GM06990 (cell line): ENCODE measurements around the gene OR8G5.

ENCODE experiments used
- DNase-seq: peaks from one replicate; pipeline ENCODE4 v3.0.0-alpha.2; 2011; ENCODE audit not compliant: insufficient read length; ENCODE audit errors: extremely low read depth
- H3K27me3 ChIP-seq: replicated peaks from 2 replicates; pipeline ENCODE4 v1.6.0; 2011; ENCODE audit warnings: low read length; ENCODE audit not compliant: control insufficient read depth, insufficient read depth
- H3K36me3 ChIP-seq: 2 replicates; pipeline ENCODE4 v1.5.1; 2011; ENCODE audit warnings: low read length; ENCODE audit not compliant: control insufficient read depth, insufficient read depth
- H3K4me3 ChIP-seq: replicated peaks from 2 replicates; pipeline ENCODE4 v1.5.1; 2011; ENCODE audit warnings: low read depth, mild to moderate bottlenecking, control low read depth, low read length
- TF ChIP-seq, protein P1 (sequence below): IDR thresholded peaks from 2 replicates; pipeline ENCODE4 v1.5.1; 2011; ENCODE audit warnings: low read length, control low read depth, mild to moderate bottlenecking, inconsistent platforms; ENCODE audit not compliant: insufficient read depth, poor library complexity, severe bottlenecking

OR8G5 gene, protein sequence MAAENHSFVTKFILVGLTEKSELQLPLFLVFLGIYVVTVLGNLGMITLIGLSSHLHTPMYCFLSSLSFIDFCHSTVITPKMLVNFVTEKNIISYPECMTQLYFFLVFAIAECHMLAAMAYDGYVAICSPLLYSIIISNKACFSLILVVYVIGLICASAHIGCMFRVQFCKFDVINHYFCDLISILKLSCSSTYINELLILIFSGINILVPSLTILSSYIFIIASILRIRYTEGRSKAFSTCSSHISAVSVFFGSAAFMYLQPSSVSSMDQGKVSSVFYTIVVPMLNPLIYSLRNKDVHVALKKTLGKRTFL

DNA sequence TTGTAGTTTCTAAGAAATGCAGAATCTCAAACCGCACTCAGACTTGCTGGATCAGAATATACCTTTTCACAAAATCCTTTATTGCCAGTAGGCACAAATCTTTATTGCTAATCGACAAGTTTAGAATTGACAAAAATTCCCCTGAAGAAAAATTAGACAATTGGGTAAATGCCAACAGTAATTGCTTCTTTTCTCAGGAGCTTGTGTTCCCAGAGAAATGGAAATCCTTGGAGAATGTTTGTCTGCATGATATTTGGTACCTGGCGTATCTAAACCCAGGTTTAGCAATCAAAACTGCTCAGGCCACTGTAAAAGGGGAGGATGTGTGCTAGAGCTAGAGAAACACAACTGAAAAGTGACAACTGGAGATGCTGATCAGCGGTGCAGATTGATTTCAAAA lies at the start of gene OR8G5:
OR8G5 (plus strand) TSS at position 301 of the 400 bp plus-strand sequence. CDS start 8,556 bp downstream, outside the sequence.
- H3K27me3 ChIP-seq: no peaks in the 10 kb centered on the region
- no peak for DNase-seq
- no peak within 1 kb of the TSS for H3K4me3 ChIP-seq
- no peaks in the 10 kb centered on the region for H3K36me3 ChIP-seq
- TF ChIP-seq, protein P1, sequence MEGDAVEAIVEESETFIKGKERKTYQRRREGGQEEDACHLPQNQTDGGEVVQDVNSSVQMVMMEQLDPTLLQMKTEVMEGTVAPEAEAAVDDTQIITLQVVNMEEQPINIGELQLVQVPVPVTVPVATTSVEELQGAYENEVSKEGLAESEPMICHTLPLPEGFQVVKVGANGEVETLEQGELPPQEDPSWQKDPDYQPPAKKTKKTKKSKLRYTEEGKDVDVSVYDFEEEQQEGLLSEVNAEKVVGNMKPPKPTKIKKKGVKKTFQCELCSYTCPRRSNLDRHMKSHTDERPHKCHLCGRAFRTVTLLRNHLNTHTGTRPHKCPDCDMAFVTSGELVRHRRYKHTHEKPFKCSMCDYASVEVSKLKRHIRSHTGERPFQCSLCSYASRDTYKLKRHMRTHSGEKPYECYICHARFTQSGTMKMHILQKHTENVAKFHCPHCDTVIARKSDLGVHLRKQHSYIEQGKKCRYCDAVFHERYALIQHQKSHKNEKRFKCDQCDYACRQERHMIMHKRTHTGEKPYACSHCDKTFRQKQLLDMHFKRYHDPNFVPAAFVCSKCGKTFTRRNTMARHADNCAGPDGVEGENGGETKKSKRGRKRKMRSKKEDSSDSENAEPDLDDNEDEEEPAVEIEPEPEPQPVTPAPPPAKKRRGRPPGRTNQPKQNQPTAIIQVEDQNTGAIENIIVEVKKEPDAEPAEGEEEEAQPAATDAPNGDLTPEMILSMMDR: no peak

DNA sequence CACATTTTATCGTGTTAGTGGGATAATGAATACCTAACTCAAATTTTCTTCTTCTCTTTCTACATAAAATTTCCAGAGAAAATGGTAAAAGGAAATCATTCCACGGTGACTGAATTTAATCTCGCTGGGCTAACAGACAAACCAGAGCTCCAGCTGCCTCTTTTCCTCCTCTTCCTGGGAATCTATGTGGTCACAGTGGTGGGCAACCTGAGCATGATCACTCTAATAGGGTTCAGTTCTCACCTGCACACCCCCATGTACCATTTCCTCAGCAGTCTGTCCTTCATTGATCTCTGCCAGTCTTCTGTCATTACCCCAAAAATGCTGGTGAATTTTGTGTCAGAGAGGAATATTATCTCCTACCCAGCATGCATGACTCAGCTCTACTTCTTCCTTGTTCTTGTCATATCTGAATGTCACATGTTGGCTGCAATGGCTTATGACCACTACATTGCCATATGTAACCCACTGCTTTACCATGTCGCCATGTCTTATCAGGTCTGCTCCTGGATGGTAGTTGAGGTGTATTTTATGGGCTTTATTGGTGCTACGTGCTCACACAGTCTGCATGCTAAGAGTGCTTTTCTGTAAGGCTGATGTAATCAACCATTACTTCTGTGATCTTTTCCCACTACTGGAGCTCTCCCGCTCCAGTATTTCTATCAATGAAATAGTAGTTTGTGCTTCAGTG lies 48.9 kb upstream of the OR8G5 start:
- no peak for DNase-seq
- no peaks in the 10 kb centered on the region for H3K36me3 ChIP-seq

DNA sequence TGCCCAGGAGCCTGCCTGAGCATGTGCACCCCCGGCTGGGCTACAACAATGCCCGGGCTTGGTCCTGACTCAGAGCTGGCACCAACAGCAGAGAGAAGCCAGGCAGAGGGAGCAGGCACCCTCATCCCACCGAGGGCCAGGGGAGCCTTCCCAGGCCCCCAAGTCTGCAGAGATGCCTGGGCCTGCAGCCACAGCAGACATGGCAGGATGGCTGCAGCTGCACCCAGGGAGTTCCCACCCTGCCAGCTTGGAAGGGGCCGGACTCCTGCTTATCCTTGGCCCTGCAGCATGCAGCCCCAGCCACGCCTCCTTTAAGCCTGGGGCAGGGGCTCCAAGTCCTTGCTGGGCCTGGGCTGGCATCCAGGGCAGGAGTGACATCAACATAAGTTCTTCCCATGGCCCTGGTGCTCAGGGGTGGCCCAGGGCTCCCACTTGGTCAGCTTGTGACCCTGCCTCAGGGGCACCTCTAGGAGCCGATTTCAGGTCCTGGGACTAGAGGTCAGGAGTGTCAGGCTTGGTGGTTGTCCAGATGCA lies 46.3 kb upstream of the OR8G5 start:
- no peak overlapping the region for H3K4me3 ChIP-seq
- no peak for DNase-seq
- TF ChIP-seq, protein P1: no peak
- H3K36me3 ChIP-seq: no peaks in the 10 kb centered on the region
- no peaks in the 10 kb centered on the region for H3K27me3 ChIP-seq

More for the DNA sequence above, 48.9 kb upstream of the OR8G5 start:
- TF ChIP-seq, protein P1: no peak
- Histone ChIP-seq H3K4me3 (no peak overlapping the region), H3K27me3 (no peaks in the 10 kb centered on the region)

DNA sequence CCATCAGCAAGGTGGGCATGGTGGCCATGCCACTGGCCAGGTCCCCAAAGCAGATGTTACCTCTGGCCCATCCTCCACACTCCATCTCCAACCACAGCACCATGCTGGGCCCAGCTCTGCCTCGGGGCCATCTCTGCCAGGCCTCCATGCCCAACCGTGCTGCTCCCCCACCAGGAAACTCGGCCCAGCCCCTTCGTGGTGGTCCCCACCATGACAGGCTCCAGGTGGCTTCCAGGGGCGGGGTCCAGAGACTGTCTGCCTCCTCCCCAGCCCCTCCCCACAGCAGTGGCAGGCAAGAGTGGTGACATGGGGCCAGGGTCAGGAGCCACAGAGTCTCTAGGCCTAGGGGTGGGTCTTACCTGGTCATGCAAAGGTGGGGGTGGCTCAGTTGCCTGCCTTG lies 45.8 kb upstream of the OR8G5 start:
- TF ChIP-seq, protein P1: no peak
- no peak for DNase-seq
- no peak overlapping the region for H3K4me3 ChIP-seq
- H3K36me3 ChIP-seq: no peaks in the 10 kb centered on the region
- no peaks in the 10 kb centered on the region for H3K27me3 ChIP-seq

DNA sequence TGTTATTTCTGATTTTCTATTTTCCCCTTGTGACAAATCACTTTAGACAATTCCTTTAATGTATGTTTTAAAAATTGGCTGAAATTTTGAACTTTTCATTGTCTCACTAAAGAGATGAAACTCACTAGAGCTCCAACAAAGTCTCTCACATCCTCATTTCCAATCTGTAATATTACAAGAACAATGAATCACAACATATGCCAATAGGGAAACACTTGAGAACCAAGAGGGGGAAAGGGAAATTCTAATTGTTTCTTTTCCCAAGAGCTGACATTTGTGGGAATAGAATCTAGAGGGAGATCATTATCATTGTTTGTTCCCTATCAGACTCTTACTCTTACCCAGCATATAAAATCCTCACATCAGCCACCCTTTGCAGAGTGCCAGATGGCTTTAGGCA lies 44.9 kb upstream of the OR8G5 start:
- Histone ChIP-seq H3K36me3 (no peaks in the 10 kb centered on the region), H3K27me3 (no peaks in the 10 kb centered on the region), H3K4me3 (no peak overlapping the region)
- no peak for DNase-seq
- TF ChIP-seq, protein P1: no peak
